Measurements from ENCODE around the gene ERFE. TPM values are rescaled to one million over a fixed set of nuclear protein-coding genes. Genes with fewer than 3 reads are reported as not detected.
A peak's percentile ranks its signal among the peaks of the same experiment; 100 is the strongest.

ERFE gene
- total RNA-seq, 4 donors from 2014 or later, result 0.19 TPM; not detected in 3

DNA sequence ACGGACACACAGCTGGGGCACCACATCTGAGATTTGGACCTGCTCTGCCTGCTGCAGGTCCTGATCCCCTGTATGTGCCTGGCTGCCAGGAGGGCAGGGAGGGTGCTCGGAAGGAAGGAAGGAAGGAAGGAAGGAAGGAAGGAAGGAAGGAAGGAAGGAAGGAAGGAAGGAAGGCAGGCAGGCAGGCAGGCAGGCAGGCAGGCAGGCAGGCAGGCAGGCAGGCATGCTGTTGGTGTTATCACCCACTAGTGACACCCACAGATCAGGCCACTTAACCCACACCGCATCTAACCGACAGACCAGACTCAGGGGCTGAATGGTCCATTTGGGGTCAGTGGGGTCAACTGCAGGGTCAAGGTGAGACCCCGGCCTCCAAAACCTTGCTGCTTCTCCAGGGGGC is 14.5 kb upstream of the ERFE start:
- 75% methylated on average over 4 of the region's 5 CpGs; no CpG with 5 or more reads in 1 of the 2 donors for WGBS, 2 donors
- TF ChIP-seq, protein P1, sequence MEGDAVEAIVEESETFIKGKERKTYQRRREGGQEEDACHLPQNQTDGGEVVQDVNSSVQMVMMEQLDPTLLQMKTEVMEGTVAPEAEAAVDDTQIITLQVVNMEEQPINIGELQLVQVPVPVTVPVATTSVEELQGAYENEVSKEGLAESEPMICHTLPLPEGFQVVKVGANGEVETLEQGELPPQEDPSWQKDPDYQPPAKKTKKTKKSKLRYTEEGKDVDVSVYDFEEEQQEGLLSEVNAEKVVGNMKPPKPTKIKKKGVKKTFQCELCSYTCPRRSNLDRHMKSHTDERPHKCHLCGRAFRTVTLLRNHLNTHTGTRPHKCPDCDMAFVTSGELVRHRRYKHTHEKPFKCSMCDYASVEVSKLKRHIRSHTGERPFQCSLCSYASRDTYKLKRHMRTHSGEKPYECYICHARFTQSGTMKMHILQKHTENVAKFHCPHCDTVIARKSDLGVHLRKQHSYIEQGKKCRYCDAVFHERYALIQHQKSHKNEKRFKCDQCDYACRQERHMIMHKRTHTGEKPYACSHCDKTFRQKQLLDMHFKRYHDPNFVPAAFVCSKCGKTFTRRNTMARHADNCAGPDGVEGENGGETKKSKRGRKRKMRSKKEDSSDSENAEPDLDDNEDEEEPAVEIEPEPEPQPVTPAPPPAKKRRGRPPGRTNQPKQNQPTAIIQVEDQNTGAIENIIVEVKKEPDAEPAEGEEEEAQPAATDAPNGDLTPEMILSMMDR (IDR thresholded peaks at IDR 0.05), result no peak
- no peak for TF ChIP-seq POLR2A (IDR thresholded peaks at IDR 0.05)
- intact Hi-C loops (cut with DNase I), result no loop called here

DNA sequence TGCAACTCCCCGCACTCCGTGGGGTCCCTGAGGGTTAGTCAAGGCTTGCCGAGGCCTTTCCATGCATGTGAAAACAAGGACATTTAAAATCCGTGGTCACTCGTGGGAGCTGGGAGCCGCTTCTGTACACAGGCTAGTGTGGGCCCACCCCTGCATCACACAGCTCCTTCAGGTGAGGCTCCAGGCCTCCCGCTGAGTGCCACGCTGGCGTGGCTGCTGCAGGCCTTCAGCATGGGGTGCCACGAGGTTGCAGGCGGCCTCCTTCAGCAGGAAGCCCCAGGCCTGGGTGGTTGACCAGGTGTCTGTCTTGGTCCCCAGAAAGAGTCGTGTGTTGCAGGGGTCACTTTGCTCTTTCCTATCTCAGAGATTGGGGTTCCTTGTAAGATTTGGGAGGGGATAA is 13.7 kb upstream of the ERFE start:
- Histone ChIP-seq H3K4me1 (peaks cover 24 to 36% (median 30%) of the 10 kb centered on the region in 3 donors), H3K4me3 (no peak overlapping the region), H3K9me3 (no peaks in the 10 kb centered on the region), H3K27ac (no peak overlapping the region), H3K36me3 (no peaks in the 10 kb centered on the region), H3K27me3 (no peaks in the 10 kb centered on the region)
- no peak for DNase-seq
- 66 to 93% methylated on average over 3 to 4 of the region's 12 CpGs for WGBS, 2 donors
- TF ChIP-seq, protein P1 (IDR thresholded peaks at IDR 0.05), result no peak
- TF ChIP-seq POLR2A (IDR thresholded peaks at IDR 0.05), result no peak
- intact Hi-C loops (cut with DNase I), result no loop called here

More for the DNA sequence above, 14.5 kb upstream of the ERFE start:
- Histone ChIP-seq H3K4me3 (no peak overlapping the region), H3K36me3 (no peaks in the 10 kb centered on the region), H3K27me3 (no peaks in the 10 kb centered on the region), H3K4me1 (peaks cover 24 to 41% (median 32%) of the 10 kb centered on the region in 3 donors), H3K9me3 (no peaks in the 10 kb centered on the region), H3K27ac (peak overlapping the region in 2 of 4 donors; percentile 66 to 68)
- DNase-seq, result no peak

DNA sequence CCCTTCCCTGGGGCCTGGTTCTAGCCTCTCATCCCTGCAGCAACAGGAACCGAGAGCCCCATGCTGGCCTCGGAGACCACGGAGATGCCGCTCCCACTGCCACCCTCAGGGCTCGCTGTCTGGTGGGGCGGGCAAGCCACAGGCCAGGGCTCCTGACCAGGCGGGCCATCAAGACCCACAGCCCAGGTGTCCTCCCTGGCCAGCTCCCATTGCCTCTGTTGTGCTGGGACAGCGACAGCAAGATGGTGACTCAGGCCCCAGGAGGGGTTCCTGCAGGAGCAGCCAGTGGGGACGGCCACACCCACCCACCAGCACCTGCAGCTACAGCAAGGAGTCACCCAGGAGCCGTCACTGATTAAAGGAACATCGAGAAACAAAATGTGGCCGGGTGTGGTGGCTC is 12.9 kb upstream of the ERFE start:
- 17 to 71% methylated on average over 2 to 4 of the region's 12 CpGs for WGBS, 2 donors
- Histone ChIP-seq H3K4me1 (peaks cover 24 to 33% (median 30%) of the 10 kb centered on the region in 3 donors), H3K27ac (no peak overlapping the region), H3K27me3 (no peaks in the 10 kb centered on the region), H3K4me3 (no peak overlapping the region), H3K36me3 (no peaks in the 10 kb centered on the region), H3K9me3 (no peaks in the 10 kb centered on the region)
- intact Hi-C loops (cut with DNase I), result no loop called here
- TF ChIP-seq, protein P1 (IDR thresholded peaks at IDR 0.05), result no peak
- TF ChIP-seq POLR2A (IDR thresholded peaks at IDR 0.05), result no peak
- no peak for DNase-seq

DNA sequence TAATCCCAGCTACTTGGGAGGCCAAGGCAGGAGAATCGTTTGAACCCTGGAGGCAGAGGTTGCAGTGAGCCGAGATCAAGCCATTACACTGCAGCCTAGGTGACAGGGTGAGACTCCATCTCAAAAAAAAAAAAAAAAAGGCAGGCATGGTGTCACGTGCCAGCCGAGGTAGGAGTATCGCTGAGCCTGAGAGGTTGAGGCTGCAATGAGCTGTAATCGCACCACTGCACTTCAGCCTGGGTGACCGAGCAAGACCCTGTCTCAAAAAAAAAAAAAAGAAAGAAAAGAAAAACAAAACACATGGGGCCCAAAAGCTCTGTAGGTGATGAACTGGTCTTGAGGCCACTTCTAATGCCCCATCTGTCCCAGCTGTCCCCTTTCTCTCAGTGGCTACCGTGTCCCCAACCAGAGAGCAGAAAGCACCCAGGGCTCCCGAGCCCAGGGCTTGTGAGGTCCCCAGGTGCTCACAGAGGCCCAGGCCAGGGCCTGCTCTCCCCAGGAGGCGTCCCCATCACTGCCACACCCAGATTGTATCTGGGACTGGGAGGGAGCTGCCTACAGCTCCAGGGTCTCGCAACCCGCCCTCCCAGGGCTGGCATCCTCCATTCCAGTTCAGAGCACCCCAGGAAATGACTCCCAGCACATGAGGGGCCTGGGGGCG is 11.8 kb upstream of the ERFE start:
- TF ChIP-seq, protein P1 (IDR thresholded peaks at IDR 0.05), result no peak
- TF ChIP-seq POLR2A (IDR thresholded peaks at IDR 0.05), result no peak
- WGBS, 2 donors, result 78 to 84% methylated on average over 6 to 10 of the region's 13 CpGs
- no peaks in the 10 kb centered on the region for H3K27me3 ChIP-seq
- intact Hi-C loops (cut with DNase I), result no loop called here
- no peak overlapping the region for H3K27ac ChIP-seq
- H3K36me3 ChIP-seq, result no peaks in the 10 kb centered on the region
- no peaks in the 10 kb centered on the region for H3K9me3 ChIP-seq
- DNase-seq, result no peak
- H3K4me3 ChIP-seq, result no peak overlapping the region
- H3K4me1 ChIP-seq, result peaks cover 14 to 21% (median 20%) of the 10 kb centered on the region in 3 donors

DNA sequence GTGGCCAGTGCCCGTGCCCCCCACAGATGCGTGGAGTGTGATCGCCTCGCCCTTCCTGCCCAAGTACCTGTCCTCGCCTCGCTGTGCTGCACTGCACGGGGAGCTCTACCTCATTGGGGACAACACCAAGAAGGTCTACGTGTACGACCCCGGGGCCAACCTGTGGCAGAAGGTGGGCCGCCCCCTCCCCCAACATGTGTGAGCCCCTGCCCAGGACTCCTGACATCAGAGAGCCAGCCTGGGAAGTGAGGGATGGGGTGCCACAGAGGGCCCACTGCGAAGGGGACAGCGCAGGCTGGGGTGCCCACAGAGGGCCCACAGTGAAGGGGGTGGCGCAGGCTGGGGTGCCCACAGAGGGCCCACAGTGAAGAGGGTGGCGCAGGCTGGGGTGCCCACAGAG is 9.8 kb upstream of the ERFE start:
- WGBS, 2 donors, result 94% methylated on average over 6 of the region's 15 CpGs; no CpG with 5 or more reads in 1 of the 2 donors
- DNase-seq, result no peak
- Histone ChIP-seq H3K36me3 (no peaks in the 10 kb centered on the region), H3K27ac (no peak overlapping the region), H3K4me1 (peaks cover under 1 to 13% (median under 1%) of the 10 kb centered on the region in 3 donors), H3K4me3 (no peak overlapping the region), H3K27me3 (no peaks in the 10 kb centered on the region), H3K9me3 (no peaks in the 10 kb centered on the region)
- intact Hi-C loops (cut with DNase I), result no loop called here
- no peak for TF ChIP-seq POLR2A (IDR thresholded peaks at IDR 0.05)
- TF ChIP-seq, protein P1 (IDR thresholded peaks at IDR 0.05), result no peak

Measured in esophagus squamous epithelium (tissue), 5 donors.